Fibroblast of skin of left biceps (primary cell): Measurements from ENCODE around the gene ZBTB7C.
"Not testable (repeated sequence)": the region's sequence is repeated elsewhere in the genome, so short reads cannot be mapped to it uniquely, and the experiment has no call there.

ENCODE experiments used
- DNase-seq, 2 experiments: peaks; one replicate each; pipeline ENCODE4 v3.0.0-alpha.2; 2013; ENCODE audit warnings: low read depth in 2 of 2

Gene ZBTB7C

GRCh38 chr18:48408727-48409590 lies at the start of gene ZBTB7C:
Gene ZBTB7C (minus strand): TSS chr18:48409383.
- no peak for DNase-seq

GRCh38 chr18:48456838-48457237 lies 47.7 kb upstream of the ZBTB7C start:
- no peak for DNase-seq

- DNase-seq = peak; percentile 81 to 86
Measured at GRCh38 chr18:48455555-48456478, 46.6 kb upstream of the ZBTB7C start.

GRCh38 chr18:48454261-48454757 lies 45.1 kb upstream of the ZBTB7C start:
- no peak for DNase-seq

GRCh38 chr18:48453330-48454066 lies 44.3 kb upstream of the ZBTB7C start:
- no peak for DNase-seq

- DNase-seq = no peak
Measured at GRCh38 chr18:48452861-48453323, 43.7 kb upstream of the ZBTB7C start.

- DNase-seq = no peak
Measured at GRCh38 chr18:48450685-48451084, 41.5 kb upstream of the ZBTB7C start.

GRCh38 chr18:48446582-48447225 lies 37.5 kb upstream of the ZBTB7C start:
- peak; percentile 18 to 29 for DNase-seq

GRCh38 chr18:48445540-48445939 lies 36.4 kb upstream of the ZBTB7C start:
- DNase-seq = peak; percentile 33 to 35

GRCh38 chr18:48442761-48443160 lies 33.6 kb upstream of the ZBTB7C start:
- DNase-seq = no peak

- no peak for DNase-seq
Measured at GRCh38 chr18:48441405-48441881, 32.3 kb upstream of the ZBTB7C start.

GRCh38 chr18:48440924-48441323 lies 31.7 kb upstream of the ZBTB7C start:
- DNase-seq = no peak

- DNase-seq = no peak
Measured at GRCh38 chr18:48436907-48437306, 27.7 kb upstream of the ZBTB7C start.

GRCh38 chr18:48434382-48434781 lies 25.2 kb upstream of the ZBTB7C start:
- DNase-seq = not testable (repeated sequence)

- DNase-seq = no peak
Measured at GRCh38 chr18:48433541-48433940, 24.4 kb upstream of the ZBTB7C start.

GRCh38 chr18:48430150-48430549 lies 21.0 kb upstream of the ZBTB7C start:
- DNase-seq = no peak

- DNase-seq = no peak
Measured at GRCh38 chr18:48428475-48429177, 19.4 kb upstream of the ZBTB7C start.

GRCh38 chr18:48422947-48423378 lies 13.8 kb upstream of the ZBTB7C start:
- DNase-seq = no peak

GRCh38 chr18:48419277-48420022 lies 10.3 kb upstream of the ZBTB7C start:
- no peak for DNase-seq
